ENCODE results near the gene KANK2.

Gene KANK2

DNA sequence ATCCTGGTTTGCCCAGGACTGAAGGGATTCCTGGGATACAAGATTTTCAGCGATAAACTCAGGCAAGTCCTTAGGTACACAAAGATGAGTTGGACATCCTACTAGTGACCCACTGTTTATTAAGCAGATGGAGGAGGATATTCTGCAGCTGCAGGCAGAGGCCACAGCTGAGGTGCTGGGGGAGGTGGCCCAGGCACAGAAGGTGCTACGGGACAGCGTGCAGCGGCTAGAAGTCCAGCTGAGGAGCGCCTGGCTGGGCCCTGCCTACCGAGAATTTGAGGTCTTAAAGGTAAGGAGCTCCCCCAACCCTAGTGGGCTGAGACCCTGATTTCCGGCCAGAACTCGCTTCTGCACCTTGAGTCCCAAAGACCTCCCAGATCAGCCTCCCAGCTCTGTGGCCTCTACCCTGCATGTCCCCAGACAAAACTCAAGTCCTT lies 42.7 kb upstream of the KANK2 start:
- no peak for TF ChIP-seq CTCF (IDR thresholded peaks at IDR 0.05; ENCODE audit: control insufficient read depth, extremely low read depth, insufficient read depth)
- H3K4me3 ChIP-seq (ENCODE audit: low read depth, low read length) = no peak overlapping the region
- DNase-seq (ENCODE audit: low read depth) = no peak

- no peak for TF ChIP-seq CTCF (IDR thresholded peaks at IDR 0.05; ENCODE audit: control insufficient read depth, extremely low read depth, insufficient read depth)
- H3K4me3 ChIP-seq (ENCODE audit: low read depth, low read length) = no peak within 1 kb of the TSS
- no peak for DNase-seq (ENCODE audit: low read depth)
These were observed 42.1 kb upstream of the KANK2 start, which contains the start of gene ANGPTL8 for GRCh38 chr19:11239377-11240000. Gene ANGPTL8 (plus strand): TSS chr19:11239619. CDS start chr19:11239638, 19 bp downstream.

- no peak for DNase-seq (ENCODE audit: low read depth)
- TF ChIP-seq CTCF (IDR thresholded peaks at IDR 0.05; ENCODE audit: control insufficient read depth, extremely low read depth, insufficient read depth) = no peak
- H3K4me3 ChIP-seq (ENCODE audit: low read depth, low read length) = no peak overlapping the region
These were observed 41.5 kb upstream of the KANK2 start for GRCh38 chr19:11238781-11239376.

GRCh38 chr19:11238041-11238440 lies 40.7 kb upstream of the KANK2 start:
- H3K4me3 ChIP-seq (ENCODE audit: low read depth, low read length) = no peak overlapping the region
- TF ChIP-seq CTCF (IDR thresholded peaks at IDR 0.05; ENCODE audit: control insufficient read depth, extremely low read depth, insufficient read depth) = no peak
- no peak for DNase-seq (ENCODE audit: low read depth)

DNA sequence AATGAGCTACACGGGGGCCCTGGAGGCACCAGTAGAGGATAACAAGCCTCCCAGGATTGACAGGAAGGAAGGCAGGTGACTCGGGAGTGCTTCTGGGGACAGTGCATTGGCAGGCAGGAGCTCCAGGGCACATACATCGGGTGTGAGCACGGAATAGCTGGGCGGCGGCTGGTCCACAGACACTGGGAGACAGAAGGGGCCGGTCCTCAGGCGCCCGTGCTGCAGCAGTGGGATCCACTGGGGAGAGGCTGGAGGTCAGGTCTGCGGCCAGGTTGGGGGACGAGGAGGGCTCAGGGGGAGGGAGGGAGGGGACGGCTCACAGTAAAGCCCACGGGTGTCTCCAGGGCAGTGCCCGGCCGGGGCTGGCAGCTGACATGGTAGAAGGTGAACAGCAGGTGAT lies 40.0 kb upstream of the KANK2 start:
- no peak for DNase-seq (ENCODE audit: low read depth)
- H3K4me3 ChIP-seq (ENCODE audit: low read depth, low read length) = no peak overlapping the region

DNA sequence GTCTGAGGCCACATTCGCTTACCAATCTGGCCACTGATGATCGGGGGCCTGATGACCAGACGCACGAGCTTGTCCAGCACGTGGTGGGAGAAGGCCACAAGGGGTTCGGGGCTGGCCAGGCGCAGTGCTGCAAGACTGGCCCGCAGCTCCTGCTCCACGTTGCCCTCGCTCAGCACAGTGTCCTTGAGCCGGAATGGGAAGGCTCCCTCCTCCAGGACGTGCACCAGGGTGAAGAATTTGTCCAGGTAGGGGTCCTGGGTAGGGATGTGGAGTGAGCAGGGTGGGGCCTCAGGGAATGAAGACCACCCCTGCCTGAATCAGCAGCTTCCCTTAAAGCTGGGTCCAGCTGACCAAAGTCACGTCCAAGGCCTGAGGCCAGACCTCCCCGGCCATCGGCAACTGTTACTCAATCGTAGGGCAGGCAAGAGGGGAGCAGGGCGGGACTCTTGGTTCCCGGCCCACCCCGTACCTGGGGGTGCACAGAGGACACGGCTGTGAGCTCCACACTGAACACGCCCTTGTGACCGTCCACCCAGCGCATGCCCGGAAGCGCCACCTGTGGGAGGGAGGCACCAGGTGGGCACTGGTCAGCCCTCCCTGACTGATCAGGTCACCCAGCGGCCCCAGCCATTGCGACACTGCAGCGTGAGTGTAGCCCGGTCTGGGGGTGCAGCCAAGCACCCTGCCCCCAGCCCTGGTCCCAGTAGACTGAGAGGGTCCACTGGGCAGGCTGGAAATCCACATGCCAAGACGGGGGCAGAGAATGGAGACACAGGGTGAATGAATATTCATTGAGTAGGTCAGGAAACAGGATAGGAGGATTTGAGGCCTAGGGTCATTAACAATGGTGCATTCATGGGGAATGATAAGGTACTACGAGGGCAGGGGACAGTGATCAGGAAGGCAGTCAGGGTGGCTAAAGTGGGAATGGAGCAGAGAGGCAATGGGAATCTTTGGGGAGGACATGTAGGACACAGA lies 39.3 kb upstream of the KANK2 start:
- no peak for TF ChIP-seq CTCF (IDR thresholded peaks at IDR 0.05; ENCODE audit: control insufficient read depth, extremely low read depth, insufficient read depth)
- no peak for DNase-seq (ENCODE audit: low read depth)
- no peak overlapping the region for H3K4me3 ChIP-seq (ENCODE audit: low read depth, low read length)

More for the DNA sequence above, 40.0 kb upstream of the KANK2 start:
- no peak for TF ChIP-seq CTCF (IDR thresholded peaks at IDR 0.05; ENCODE audit: control insufficient read depth, extremely low read depth, insufficient read depth)

Measured in LNCaP clone FGC (cell line).